CD8-positive, alpha-beta memory T cell (primary cell): ENCODE measurements around the gene ZSWIM5. TPM values are rescaled to one million over a fixed set of nuclear protein-coding genes. Genes with fewer than 3 reads are reported as not detected.

Source experiments
- CTCF ChIA-PET: fragments of 350-600 bp; sonication (Branson Sonifier 250); formaldehyde crosslinking; loops from one replicate; lab custom pipeline; 2021; ENCODE audit warnings: antibody characterized with exemption; lab: Charles Lee
- POLR2A ChIA-PET: fragments of 350-600 bp; sonication (Branson Sonifier 250); formaldehyde crosslinking; loops from one replicate; lab custom pipeline; 2021; ENCODE audit warnings: antibody characterized with exemption; lab: Charles Lee
- DNase-seq, 5 donors: peaks; one replicate each; pipeline versions ENCODE4 v3.0.0 to v3.0.0-alpha.2; 2020 to 2022; ENCODE audit warnings: mixed read lengths in 1 of 5
- H3K27ac ChIP-seq: one replicate; pipeline ENCODE4 v1.7.0; 2013; ENCODE audit warnings: low read depth, mild to moderate bottlenecking, low read length, moderate library complexity
- H3K27me3 ChIP-seq: 2 replicates; pipeline ENCODE4 v1.7.0; 2013; ENCODE audit warnings: low read length, mild to moderate bottlenecking; ENCODE audit not compliant: insufficient read depth, poor library complexity, severe bottlenecking
- H3K36me3 ChIP-seq: 2 replicates; pipeline ENCODE4 v1.7.0; 2013; ENCODE audit warnings: mild to moderate bottlenecking, low read length, moderate library complexity; ENCODE audit not compliant: insufficient read depth
- H3K4me1 ChIP-seq: 2 replicates; pipeline ENCODE4 v1.7.0; 2013; ENCODE audit warnings: mild to moderate bottlenecking, low read length, moderate library complexity; ENCODE audit not compliant: insufficient read depth
- H3K4me3 ChIP-seq: 2 replicates; pipeline ENCODE4 v1.7.0; 2013; ENCODE audit warnings: mild to moderate bottlenecking, low read length
- H3K9me3 ChIP-seq: 2 replicates; pipeline ENCODE4 v1.7.0; 2013; ENCODE audit warnings: mild to moderate bottlenecking, low read length
- H3K27ac Mint-ChIP-seq, 8 donors: one replicate each; pipeline ENCODE4 v1.8.0; 2020 to 2021; ENCODE audit warnings: mixed read lengths in 8 of 8, mild to moderate bottlenecking in 6 of 8, inconsistent platforms in 3 of 8, moderate library complexity in 3 of 8
- H3K27me3 Mint-ChIP-seq, 2 donors: one replicate each; pipeline ENCODE4 v1.8.0; 2020 to 2021; ENCODE audit warnings: mixed read lengths in 2 of 2, mild to moderate bottlenecking in 1 of 2, moderate library complexity in 1 of 2
- H3K36me3 Mint-ChIP-seq, 3 donors: one replicate each; pipeline ENCODE4 v1.8.0; 2020 to 2021; ENCODE audit warnings: mixed read lengths in 3 of 3, inconsistent platforms in 1 of 3, mild to moderate bottlenecking in 1 of 3
- H3K4me1 Mint-ChIP-seq, 3 donors: one replicate each; pipeline ENCODE4 v1.8.0; 2020 to 2021; ENCODE audit warnings: mixed read lengths in 3 of 3, inconsistent platforms in 1 of 3, mild to moderate bottlenecking in 1 of 3
- H3K4me3 Mint-ChIP-seq, 7 donors: one replicate each; pipeline ENCODE4 v1.8.0; 2020 to 2021; ENCODE audit warnings: mixed read lengths in 7 of 7, mild to moderate bottlenecking in 6 of 7, moderate library complexity in 4 of 7, inconsistent platforms in 2 of 7
- H3K9me3 Mint-ChIP-seq, 5 donors: one replicate each; pipeline ENCODE4 v1.8.0; 2020 to 2022; ENCODE audit warnings: mixed read lengths in 5 of 5, mild to moderate bottlenecking in 3 of 5, moderate library complexity in 2 of 5, inconsistent platforms in 1 of 5
- polyA plus RNA-seq: library from polyadenylated mRNA; unstranded; fragments of 300-500 nt; fragmentation: Illumina TruSeq; gene quantifications from one replicate; pipeline ENCODE4 v1.2.3, GENCODE V29; 2021
- total RNA-seq, 2 experiments: library from RNA; stranded (reverse); gene quantifications; one replicate each; pipeline ENCODE4 v1.2.3, GENCODE V29; 2021

The ZSWIM5 gene
- total and polyA plus RNA-seq, 3 experiments from 2014 or later: 0.69 to 1.4 (median 1.3) TPM

GRCh38 chr1:45044916-45045315 is 161.5 kb downstream of the ZSWIM5 start:
- Histone ChIP-seq H3K4me3 (no peak overlapping the region), H3K27ac (no peak overlapping the region), H3K9me3 (no peaks in the 10 kb centered on the region), H3K4me1 (no peaks in the 10 kb centered on the region), H3K36me3 (no peaks in the 10 kb centered on the region), H3K27me3 (no peaks in the 10 kb centered on the region)
- CTCF ChIA-PET: no interaction called here
- peaks cover 4 to 17% (median 7%) of the 10 kb centered on the region in 3 donors for H3K36me3 Mint-ChIP-seq
- no peak for DNase-seq
- H3K27me3 Mint-ChIP-seq: no peaks in the 10 kb centered on the region
- no peak overlapping the region for H3K4me3 Mint-ChIP-seq
- POLR2A ChIA-PET: no interaction called here
- peaks cover 0 to 6% (median 0%) of the 10 kb centered on the region in 3 donors for H3K4me1 Mint-ChIP-seq
- no peak overlapping the region for H3K27ac Mint-ChIP-seq
- no peaks in the 10 kb centered on the region for H3K9me3 Mint-ChIP-seq

GRCh38 chr1:45043094-45043493 is 163.3 kb downstream of the ZSWIM5 start:
- DNase-seq: no peak
- Histone ChIP-seq H3K27me3 (no peaks in the 10 kb centered on the region), H3K4me1 (no peaks in the 10 kb centered on the region), H3K9me3 (no peaks in the 10 kb centered on the region), H3K36me3 (no peaks in the 10 kb centered on the region), H3K27ac (no peak overlapping the region), H3K4me3 (no peak overlapping the region)
- Mint-ChIP-seq H3K4me3 (no peak overlapping the region), H3K36me3 (peaks cover 0 to 23% (median 8%) of the 10 kb centered on the region in 3 donors), H3K27ac (no peak overlapping the region), H3K27me3 (no peaks in the 10 kb centered on the region), H3K4me1 (no peaks in the 10 kb centered on the region), H3K9me3 (no peaks in the 10 kb centered on the region)
- ChIA-PET CTCF (no interaction called here), POLR2A (no interaction called here)

GRCh38 chr1:45040297-45040696 is 166.1 kb downstream of the ZSWIM5 start:
- Mint-ChIP-seq H3K27me3 (no peaks in the 10 kb centered on the region), H3K4me1 (no peaks in the 10 kb centered on the region), H3K27ac (no peak overlapping the region), H3K36me3 (peaks cover 0 to 35% (median 8%) of the 10 kb centered on the region in 3 donors), H3K4me3 (no peak overlapping the region), H3K9me3 (no peaks in the 10 kb centered on the region)
- no peak overlapping the region for H3K4me3 ChIP-seq
- H3K27ac ChIP-seq: no peak overlapping the region
- no peaks in the 10 kb centered on the region for H3K27me3 ChIP-seq
- POLR2A ChIA-PET: no interaction called here
- DNase-seq: no peak
- H3K4me1 ChIP-seq: no peaks in the 10 kb centered on the region
- no peaks in the 10 kb centered on the region for H3K9me3 ChIP-seq
- CTCF ChIA-PET: no interaction called here
- H3K36me3 ChIP-seq: no peaks in the 10 kb centered on the region

- ChIA-PET POLR2A (no interaction called here), CTCF (no interaction called here)
- peaks cover 0 to 42% (median 8%) of the 10 kb centered on the region in 3 donors for H3K36me3 Mint-ChIP-seq
- Histone ChIP-seq H3K36me3 (no peaks in the 10 kb centered on the region), H3K4me1 (no peaks in the 10 kb centered on the region), H3K9me3 (no peaks in the 10 kb centered on the region), H3K27me3 (no peaks in the 10 kb centered on the region), H3K27ac (no peak overlapping the region), H3K4me3 (no peak overlapping the region)
- no peaks in the 10 kb centered on the region for H3K27me3 Mint-ChIP-seq
- no peaks in the 10 kb centered on the region for H3K4me1 Mint-ChIP-seq
- H3K9me3 Mint-ChIP-seq: no peaks in the 10 kb centered on the region
- H3K4me3 Mint-ChIP-seq: no peak overlapping the region
- H3K27ac Mint-ChIP-seq: no peak overlapping the region
- DNase-seq: no peak
Observed at GRCh38 chr1:45038661-45039364, 167.6 kb downstream of the ZSWIM5 start.

GRCh38 chr1:45038240-45038639 is 168.2 kb downstream of the ZSWIM5 start:
- DNase-seq: no peak
- Mint-ChIP-seq H3K27ac (peak overlapping the region in 1 of 8 donors; percentile 31), H3K36me3 (peaks cover 0 to 43% (median 5%) of the 10 kb centered on the region in 3 donors), H3K4me1 (peaks cover 2 to 4% (median 3%) of the 10 kb centered on the region in 3 donors), H3K9me3 (no peaks in the 10 kb centered on the region), H3K4me3 (no peak overlapping the region), H3K27me3 (no peaks in the 10 kb centered on the region)
- no peak overlapping the region for H3K4me3 ChIP-seq
- CTCF ChIA-PET: no interaction called here
- no peaks in the 10 kb centered on the region for H3K27me3 ChIP-seq
- no peaks in the 10 kb centered on the region for H3K4me1 ChIP-seq
- no peaks in the 10 kb centered on the region for H3K36me3 ChIP-seq
- no peak overlapping the region for H3K27ac ChIP-seq
- POLR2A ChIA-PET: no interaction called here
- H3K9me3 ChIP-seq: no peaks in the 10 kb centered on the region

- H3K36me3 ChIP-seq: no peaks in the 10 kb centered on the region
- H3K9me3 Mint-ChIP-seq: no peaks in the 10 kb centered on the region
- H3K4me1 ChIP-seq: no peaks in the 10 kb centered on the region
- H3K36me3 Mint-ChIP-seq: peaks cover 0 to 40% (median 5%) of the 10 kb centered on the region in 3 donors
- H3K27ac Mint-ChIP-seq: no peak overlapping the region
- CTCF ChIA-PET: no interaction called here
- no peaks in the 10 kb centered on the region for H3K9me3 ChIP-seq
- DNase-seq: no peak
- no peaks in the 10 kb centered on the region for H3K27me3 Mint-ChIP-seq
- POLR2A ChIA-PET: no interaction called here
- no peak overlapping the region for H3K4me3 Mint-ChIP-seq
- H3K4me3 ChIP-seq: no peak overlapping the region
- no peaks in the 10 kb centered on the region for H3K27me3 ChIP-seq
- no peak overlapping the region for H3K27ac ChIP-seq
- peaks cover 2 to 4% (median 3%) of the 10 kb centered on the region in 3 donors for H3K4me1 Mint-ChIP-seq
Observed at GRCh38 chr1:45037456-45037855, 168.9 kb downstream of the ZSWIM5 start.

- POLR2A ChIA-PET: no interaction called here
- H3K4me3 Mint-ChIP-seq: no peak overlapping the region
- CTCF ChIA-PET: no interaction called here
Observed at GRCh38 chr1:45035631-45036301, 170.6 kb downstream of the ZSWIM5 start.

GRCh38 chr1:45033356-45033755 is 173.0 kb downstream of the ZSWIM5 start:
- no peak overlapping the region for H3K4me3 Mint-ChIP-seq
- peak overlapping the region in 1 of 8 donors; percentile 17 for H3K27ac Mint-ChIP-seq
- CTCF ChIA-PET: no interaction called here
- Histone ChIP-seq H3K4me1 (no peaks in the 10 kb centered on the region), H3K4me3 (no peak overlapping the region), H3K36me3 (no peaks in the 10 kb centered on the region), H3K9me3 (no peaks in the 10 kb centered on the region), H3K27ac (no peak overlapping the region), H3K27me3 (no peaks in the 10 kb centered on the region)
- DNase-seq: no peak
- no peaks in the 10 kb centered on the region for H3K27me3 Mint-ChIP-seq
- no peaks in the 10 kb centered on the region for H3K9me3 Mint-ChIP-seq
- peaks cover 2 to 4% (median 3%) of the 10 kb centered on the region in 3 donors for H3K4me1 Mint-ChIP-seq
- POLR2A ChIA-PET: no interaction called here
- peaks cover 0 to 30% (median 3%) of the 10 kb centered on the region in 3 donors for H3K36me3 Mint-ChIP-seq

More at GRCh38 chr1:45035631-45036301, 170.6 kb downstream of the ZSWIM5 start:
- Histone ChIP-seq H3K4me1 (no peaks in the 10 kb centered on the region), H3K4me3 (no peak overlapping the region), H3K27me3 (no peaks in the 10 kb centered on the region), H3K27ac (no peak overlapping the region), H3K9me3 (no peaks in the 10 kb centered on the region), H3K36me3 (no peaks in the 10 kb centered on the region)
- no peak overlapping the region for H3K27ac Mint-ChIP-seq
- peaks cover 2 to 4% (median 3%) of the 10 kb centered on the region in 3 donors for H3K4me1 Mint-ChIP-seq
- H3K9me3 Mint-ChIP-seq: no peaks in the 10 kb centered on the region
- no peak for DNase-seq
- H3K27me3 Mint-ChIP-seq: no peaks in the 10 kb centered on the region
- H3K36me3 Mint-ChIP-seq: peaks cover 0 to 35% (median 3%) of the 10 kb centered on the region in 3 donors
